ENCODE results near the gene NRG3. TPM values are rescaled to one million over a fixed set of nuclear protein-coding genes. Genes with fewer than 3 reads are reported as not detected.

The NRG3 gene
- total RNA-seq, 4 donors from 2014 or later: 0.32 to 1.4 TPM; not detected in 2

- no peaks in the 10 kb centered on the region for H3K36me3 ChIP-seq
- no peaks in the 10 kb centered on the region for H3K9me3 ChIP-seq
- H3K4me1 ChIP-seq: no peaks in the 10 kb centered on the region
- H3K27me3 ChIP-seq: no peaks in the 10 kb centered on the region
- intact Hi-C loops (cut with DNase I; ENCODE audit: low total_unique reads) (no loop called here), in situ Hi-C loops (cut with MboI; ENCODE audit: low pct_ligation_motif_present in 1 of 4, low pct_unique_long_range_greater_than_20kb in 1 of 4, low sequenced_read_pairs in 3 of 4) (no loop called here)
- H3K4me3 ChIP-seq: no peak overlapping the region
- no peak overlapping the region for H3K27ac ChIP-seq
- no peak for DNase-seq
- TF ChIP-seq EP300 (IDR thresholded peaks at IDR 0.05; ENCODE audit: low read depth) (no peak), POLR2A (IDR thresholded peaks at IDR 0.05) (no peak), CTCF (IDR thresholded peaks at IDR 0.05) (no peak), POLR2AphosphoS5 (IDR thresholded peaks at IDR 0.05) (no peak)
- 50% methylated on average over 1 of the region's 1 CpG for WGBS, 2 donors (ENCODE audit: low coverage in 1 of 2)
Measured at GRCh38 chr10:82882722-82883121, 1007.7 kb downstream of the NRG3 start.

- H3K27ac ChIP-seq: no peak overlapping the region
- no peak for TF ChIP-seq EP300 (IDR thresholded peaks at IDR 0.05; ENCODE audit: low read depth)
- no peak for TF ChIP-seq POLR2A (IDR thresholded peaks at IDR 0.05)
- no peak for TF ChIP-seq CTCF (IDR thresholded peaks at IDR 0.05)
- no peak for TF ChIP-seq POLR2AphosphoS5 (IDR thresholded peaks at IDR 0.05)
- H3K36me3 ChIP-seq: no peaks in the 10 kb centered on the region
- H3K9me3 ChIP-seq: no peaks in the 10 kb centered on the region
- no peak for DNase-seq
- H3K4me3 ChIP-seq: no peak overlapping the region
- in situ Hi-C loops (cut with MboI; ENCODE audit: low pct_ligation_motif_present in 1 of 4, low pct_unique_long_range_greater_than_20kb in 1 of 4, low sequenced_read_pairs in 3 of 4) (no loop called here), intact Hi-C loops (cut with DNase I; ENCODE audit: low total_unique reads) (no loop called here)
- H3K4me1 ChIP-seq: no peaks in the 10 kb centered on the region
- WGBS, 2 donors (ENCODE audit: low coverage in 1 of 2): 67 to 69% methylated on average over 1 of the region's 1 CpG
- no peaks in the 10 kb centered on the region for H3K27me3 ChIP-seq
Measured at GRCh38 chr10:82883603-82884002, 1008.6 kb downstream of the NRG3 start.

- no peak overlapping the region for H3K27ac ChIP-seq
- H3K4me1 ChIP-seq: no peaks in the 10 kb centered on the region
- TF ChIP-seq POLR2A (IDR thresholded peaks at IDR 0.05) (no peak), EP300 (IDR thresholded peaks at IDR 0.05; ENCODE audit: low read depth) (no peak), CTCF (IDR thresholded peaks at IDR 0.05) (no peak), POLR2AphosphoS5 (IDR thresholded peaks at IDR 0.05) (no peak)
- DNase-seq: no peak
- WGBS, 2 donors (ENCODE audit: low coverage in 1 of 2): 67 to 72% methylated on average over 1 of the region's 1 CpG
- H3K9me3 ChIP-seq: no peaks in the 10 kb centered on the region
- no peaks in the 10 kb centered on the region for H3K27me3 ChIP-seq
- intact Hi-C loops (cut with DNase I; ENCODE audit: low total_unique reads): no loop called here
- in situ Hi-C loops (cut with MboI; ENCODE audit: low pct_ligation_motif_present in 1 of 4, low pct_unique_long_range_greater_than_20kb in 1 of 4, low sequenced_read_pairs in 3 of 4): no loop called here
- H3K36me3 ChIP-seq: no peaks in the 10 kb centered on the region
- H3K4me3 ChIP-seq: no peak overlapping the region
Measured at GRCh38 chr10:82887488-82887887, 1012.5 kb downstream of the NRG3 start.

- WGBS, 2 donors (ENCODE audit: low coverage in 1 of 2): 56 to 61% methylated on average over 8 to 10 of the region's 10 CpGs
- TF ChIP-seq POLR2A (IDR thresholded peaks at IDR 0.05): no peak
- no peaks in the 10 kb centered on the region for H3K36me3 ChIP-seq
- H3K27ac ChIP-seq: no peak overlapping the region
- H3K4me3 ChIP-seq: no peak overlapping the region
- no peaks in the 10 kb centered on the region for H3K4me1 ChIP-seq
- in situ Hi-C loops (cut with MboI; ENCODE audit: low pct_ligation_motif_present in 1 of 4, low pct_unique_long_range_greater_than_20kb in 1 of 4, low sequenced_read_pairs in 3 of 4): no loop called here
- intact Hi-C loops (cut with DNase I; ENCODE audit: low total_unique reads): no loop called here
- H3K9me3 ChIP-seq: no peaks in the 10 kb centered on the region
- no peaks in the 10 kb centered on the region for H3K27me3 ChIP-seq
- no peak for DNase-seq
Measured at GRCh38 chr10:82888809-82889455, 1013.9 kb downstream of the NRG3 start.

- Histone ChIP-seq H3K36me3 (no peaks in the 10 kb centered on the region), H3K4me1 (no peaks in the 10 kb centered on the region), H3K27me3 (no peaks in the 10 kb centered on the region), H3K4me3 (no peak overlapping the region), H3K9me3 (no peaks in the 10 kb centered on the region), H3K27ac (no peak overlapping the region)
- in situ Hi-C loops (cut with MboI; ENCODE audit: low pct_ligation_motif_present in 1 of 4, low pct_unique_long_range_greater_than_20kb in 1 of 4, low sequenced_read_pairs in 3 of 4) (no loop called here), intact Hi-C loops (cut with DNase I; ENCODE audit: low total_unique reads) (no loop called here)
- no peak for DNase-seq
- WGBS, 2 donors (ENCODE audit: low coverage in 1 of 2): 25 to 66% methylated on average over 1 to 2 of the region's 2 CpGs
- TF ChIP-seq CTCF (IDR thresholded peaks at IDR 0.05): no peak
- TF ChIP-seq POLR2A (IDR thresholded peaks at IDR 0.05): no peak
- no peak for TF ChIP-seq POLR2AphosphoS5 (IDR thresholded peaks at IDR 0.05)
- TF ChIP-seq EP300 (IDR thresholded peaks at IDR 0.05; ENCODE audit: low read depth): no peak
Measured at GRCh38 chr10:82889728-82890127, 1014.7 kb downstream of the NRG3 start.

All from transverse colon (tissue), 4 donors.